Smooth muscle cell (in vitro differentiated cells): Measurements from ENCODE around the gene PSME2. TPM values are rescaled to one million over a fixed set of nuclear protein-coding genes. Genes with fewer than 3 reads are reported as not detected.

ENCODE experiments used
- DNase-seq: peaks from one replicate; lab custom pipeline; 2025; ENCODE audit not compliant: unreplicated experiment; lab: John Stamatoyannopoulos, UW
- H2AFZ ChIP-seq: fragments of 200-600 bp; sonication (generic); 2 replicates; pipeline ENCODE4 v1.6.0; 2016; ENCODE audit warnings: antibody characterized with exemption, low read depth, mild to moderate bottlenecking
- H3F3A ChIP-seq: fragments of 200-600 bp; sonication (generic); 2 replicates; pipeline ENCODE4 v1.6.0; 2017; ENCODE audit warnings: antibody characterized with exemption, low read depth
- H3K27ac ChIP-seq: fragments of 200-600 bp; sonication (generic); 2 replicates; pipeline ENCODE4 v1.5.1; 2016; ENCODE audit warnings: low read depth, mild to moderate bottlenecking
- H3K27me3 ChIP-seq: fragments of 200-600 bp; sonication (generic); 2 replicates; pipeline ENCODE4 v1.6.1; 2016; ENCODE audit warnings: low read depth, mild to moderate bottlenecking
- H3K36me3 ChIP-seq: fragments of 200-600 bp; sonication (generic); 2 replicates; pipeline ENCODE4 v1.5.1; 2016; ENCODE audit warnings: low read depth
- H3K4me1 ChIP-seq: fragments of 200-600 bp; sonication (generic); 2 replicates; pipeline ENCODE4 v1.5.1; 2016; ENCODE audit warnings: low read depth
- H3K4me2 ChIP-seq: fragments of 200-600 bp; sonication (generic); 2 replicates; pipeline ENCODE4 v1.6.0; 2016; ENCODE audit warnings: mild to moderate bottlenecking
- H3K4me3 ChIP-seq: fragments of 200-600 bp; sonication (generic); 2 replicates; pipeline ENCODE4 v1.5.1; 2016; ENCODE audit warnings: mild to moderate bottlenecking
- H3K79me2 ChIP-seq: fragments of 200-600 bp; sonication (generic); 2 replicates; pipeline ENCODE4 v1.6.0; 2016; ENCODE audit warnings: low read depth, mild to moderate bottlenecking
- H3K9ac ChIP-seq: fragments of 200-600 bp; sonication (generic); 2 replicates; pipeline ENCODE4 v1.6.0; 2016; ENCODE audit warnings: low read depth
- H3K9me3 ChIP-seq: fragments of 200-600 bp; sonication (generic); replicated peaks from 2 replicates; pipeline ENCODE4 v1.5.1; 2016; ENCODE audit warnings: low read depth
- H4K20me1 ChIP-seq: fragments of 200-600 bp; sonication (generic); 2 replicates; pipeline ENCODE4 v1.6.0; 2016; ENCODE audit warnings: low read depth
- CTCF ChIP-seq: fragments of 200-600 bp; sonication (generic); IDR thresholded peaks from 2 replicates; pipeline ENCODE4 v1.5.1; 2017; ENCODE audit warnings: borderline replicate concordance, mild to moderate bottlenecking, antibody characterized with exemption; ENCODE audit not compliant: insufficient read depth, poor library complexity, severe bottlenecking
- WGBS: methylation state at CpG from one replicate; pipeline ENCODE4 v1.1.7; 2016; ENCODE audit warnings: low lambda C conversion rate; 5-methylcytosine and 5-hydroxymethylcytosine counted together
- polyA plus RNA-seq: library from polyadenylated mRNA; unstranded; fragments of >200 nt; fragmentation: Nextera tagmentation; extraction: Ambion mirVana; gene quantifications from 2 replicates; pipeline ENCODE4 v1.2.1, GENCODE V29; 2016
- total RNA-seq: library from RNA; depleted of rRNA; stranded (reverse); fragments of >200 nt; gene quantifications from 2 replicates; pipeline ENCODE4 v1.2.3, GENCODE V29; 2014

PSME2 gene
- total and polyA plus RNA-seq, 2 experiments from 2014 or later, result 40.7 to 164 TPM

- DNase-seq, result no peak
- no peak overlapping the region for H2AFZ ChIP-seq
- no peak overlapping the region for H3K27ac ChIP-seq
- no peaks in the 10 kb centered on the region for H3K27me3 ChIP-seq
- H4K20me1 ChIP-seq, result no peaks in the 10 kb centered on the region
- H3F3A ChIP-seq, result peaks cover 10% of the 10 kb centered on the region
- WGBS, result 96% methylated on average over 10 of the region's 10 CpGs
- H3K9me3 ChIP-seq, result no peaks in the 10 kb centered on the region
- H3K4me2 ChIP-seq, result no peak overlapping the region
- no peak overlapping the region for H3K9ac ChIP-seq
- H3K79me2 ChIP-seq, result peaks cover 9% of the 10 kb centered on the region
- H3K4me1 ChIP-seq, result peaks cover 11% of the 10 kb centered on the region
- no peaks in the 10 kb centered on the region for H3K36me3 ChIP-seq
- TF ChIP-seq CTCF, result no peak
- no peak overlapping the region for H3K4me3 ChIP-seq
Measured at GRCh38 chr14:24186831-24187538, 40.6 kb upstream of the PSME2 start.

GRCh38 chr14:24185741-24186140, 39.3 kb upstream of the PSME2 start:
- Histone ChIP-seq H3K4me1 (peaks cover 11% of the 10 kb centered on the region), H3K9me3 (no peaks in the 10 kb centered on the region), H3F3A (peaks cover 10% of the 10 kb centered on the region), H3K27me3 (no peaks in the 10 kb centered on the region), H3K79me2 (peaks cover 9% of the 10 kb centered on the region), H4K20me1 (no peaks in the 10 kb centered on the region), H3K9ac (no peak overlapping the region), H3K36me3 (no peaks in the 10 kb centered on the region), H3K27ac (no peak overlapping the region), H3K4me2 (no peak overlapping the region), H3K4me3 (no peak overlapping the region), H2AFZ (no peak overlapping the region)
- DNase-seq, result no peak
- WGBS, result 96% methylated on average over 11 of the region's 11 CpGs
- no peak for TF ChIP-seq CTCF

GRCh38 chr14:24185026-24185425, 38.6 kb upstream of the PSME2 start:
- Histone ChIP-seq H3K27me3 (no peaks in the 10 kb centered on the region), H3K27ac (no peak overlapping the region), H3K4me2 (no peak overlapping the region), H2AFZ (no peak overlapping the region), H3K9me3 (no peaks in the 10 kb centered on the region), H3K4me1 (peaks cover 11% of the 10 kb centered on the region), H3K4me3 (no peak overlapping the region), H3K36me3 (no peaks in the 10 kb centered on the region), H3K79me2 (peaks cover 9% of the 10 kb centered on the region), H3F3A (peaks cover 10% of the 10 kb centered on the region), H4K20me1 (no peaks in the 10 kb centered on the region), H3K9ac (no peak overlapping the region)
- TF ChIP-seq CTCF, result no peak
- 99% methylated on average over 7 of the region's 7 CpGs for WGBS
- DNase-seq, result no peak
